Osteoblast (primary cell): Measurements from ENCODE around the gene ULK4. TPM values are rescaled to one million over a fixed set of nuclear protein-coding genes. Genes with fewer than 3 reads are reported as not detected.

Experiments used
- DNase-seq: peaks from one replicate; pipeline ENCODE4 v3.0.0; 2011; ENCODE audit warnings: low spot score, mixed read lengths; ENCODE audit not compliant: insufficient read length; ENCODE audit errors: missing footprints
- H2AFZ ChIP-seq: 2 replicates; pipeline ENCODE4 v1.6.0; 2011; ENCODE audit warnings: mild to moderate bottlenecking, low read length
- H3K27ac ChIP-seq: 2 replicates; pipeline ENCODE4 v1.5.1; 2011; ENCODE audit warnings: mild to moderate bottlenecking, low read depth, low read length, moderate library complexity
- H3K27me3 ChIP-seq: 2 replicates; pipeline ENCODE4 v1.6.0; 2012; ENCODE audit warnings: mild to moderate bottlenecking, control low read depth, inconsistent platforms, low read length, moderate library complexity; ENCODE audit not compliant: insufficient read depth
- H3K36me3 ChIP-seq: 2 replicates; pipeline ENCODE4 v1.5.1; 2011; ENCODE audit warnings: mild to moderate bottlenecking, low read length, control low read depth, moderate library complexity; ENCODE audit not compliant: insufficient read depth
- H3K4me1 ChIP-seq: 2 replicates; pipeline ENCODE4 v1.5.1; 2011; ENCODE audit warnings: mild to moderate bottlenecking, low read length, control low read depth, moderate library complexity; ENCODE audit not compliant: insufficient read depth
- H3K4me2 ChIP-seq: 2 replicates; pipeline ENCODE4 v1.6.0; 2011; ENCODE audit warnings: mild to moderate bottlenecking, low read length; ENCODE audit not compliant: insufficient read depth
- H3K4me3 ChIP-seq: fragments of 200-600 bp; sonication (generic); 3 replicates; pipeline ENCODE4 v1.5.1; 2012; ENCODE audit warnings: mild to moderate bottlenecking, low read length, inconsistent platforms; ENCODE audit not compliant: insufficient read depth
- H3K79me2 ChIP-seq: 2 replicates; pipeline ENCODE4 v1.6.0; 2012; ENCODE audit warnings: mild to moderate bottlenecking, low read length, control low read depth, inconsistent platforms; ENCODE audit not compliant: insufficient read depth
- H3K9me3 ChIP-seq: 2 replicates; pipeline ENCODE4 v1.5.1; 2011; ENCODE audit warnings: low read depth, low read length, control low read depth
- H4K20me1 ChIP-seq: 2 replicates; pipeline ENCODE4 v1.6.0; 2012; ENCODE audit warnings: mild to moderate bottlenecking, low read length, control low read depth; ENCODE audit not compliant: insufficient read depth
- CTCF ChIP-seq: IDR thresholded peaks from 2 replicates; pipeline ENCODE4 v1.5.1; 2011; ENCODE audit warnings: mild to moderate bottlenecking, low read depth, low read length, moderate library complexity; ENCODE audit errors: extremely low read depth
- total RNA-seq: library from RNA; depleted of rRNA; stranded (reverse); fragments of >200 nt; gene quantifications from 2 replicates; pipeline ENCODE4 v1.2.3, GENCODE V29; 2012

ULK4 gene
- total RNA-seq, 1 donor = 20.6 TPM

- H3K4me1 ChIP-seq = no peaks in the 10 kb centered on the region
- DNase-seq = no peak
- no peak overlapping the region for H2AFZ ChIP-seq
- no peaks in the 10 kb centered on the region for H3K27me3 ChIP-seq
- no peaks in the 10 kb centered on the region for H3K36me3 ChIP-seq
- H4K20me1 ChIP-seq = no peaks in the 10 kb centered on the region
- H3K79me2 ChIP-seq = no peaks in the 10 kb centered on the region
- H3K27ac ChIP-seq = no peak overlapping the region
- no peak for TF ChIP-seq CTCF
- no peak overlapping the region for H3K4me2 ChIP-seq
- H3K4me3 ChIP-seq = no peak overlapping the region
- no peaks in the 10 kb centered on the region for H3K9me3 ChIP-seq
Observed at GRCh38 chr3:41920406-41920965, 41.4 kb downstream of the ULK4 start.

GRCh38 chr3:41915353-41915752, 46.5 kb downstream of the ULK4 start:
- Histone ChIP-seq H4K20me1 (no peaks in the 10 kb centered on the region), H3K4me3 (no peak overlapping the region), H3K36me3 (no peaks in the 10 kb centered on the region), H3K79me2 (no peaks in the 10 kb centered on the region), H3K4me1 (no peaks in the 10 kb centered on the region), H3K4me2 (no peak overlapping the region), H3K27ac (no peak overlapping the region), H3K9me3 (no peaks in the 10 kb centered on the region), H3K27me3 (no peaks in the 10 kb centered on the region), H2AFZ (no peak overlapping the region)
- no peak for TF ChIP-seq CTCF
- no peak for DNase-seq

- Histone ChIP-seq H3K9me3 (no peaks in the 10 kb centered on the region), H3K4me3 (no peak overlapping the region), H3K4me2 (no peak overlapping the region), H2AFZ (no peak overlapping the region), H3K36me3 (no peaks in the 10 kb centered on the region), H4K20me1 (no peaks in the 10 kb centered on the region), H3K27me3 (no peaks in the 10 kb centered on the region), H3K4me1 (no peaks in the 10 kb centered on the region), H3K79me2 (no peaks in the 10 kb centered on the region), H3K27ac (no peak overlapping the region)
- DNase-seq = no peak
- TF ChIP-seq CTCF = no peak
Observed at GRCh38 chr3:41912280-41912679, 49.6 kb downstream of the ULK4 start.

- H4K20me1 ChIP-seq = no peaks in the 10 kb centered on the region
- H3K9me3 ChIP-seq = no peaks in the 10 kb centered on the region
- H3K27ac ChIP-seq = no peak overlapping the region
- H3K27me3 ChIP-seq = no peaks in the 10 kb centered on the region
- no peak for TF ChIP-seq CTCF
- H3K4me3 ChIP-seq = no peak overlapping the region
- no peak for DNase-seq
- H3K4me2 ChIP-seq = no peak overlapping the region
- H3K79me2 ChIP-seq = no peaks in the 10 kb centered on the region
- H3K4me1 ChIP-seq = no peaks in the 10 kb centered on the region
- no peaks in the 10 kb centered on the region for H3K36me3 ChIP-seq
- no peak overlapping the region for H2AFZ ChIP-seq
Observed at GRCh38 chr3:41907330-41908073, 54.4 kb downstream of the ULK4 start.
